HEK293T (cell line): Measurements from ENCODE around the gene HIF3A.

Experiments
- ARNT ChIP-seq: fragments of 450-650 bp; IDR thresholded peaks from 2 replicates; pipeline ENCODE4 v1.6.1; 2017; ENCODE audit warnings: mild to moderate bottlenecking
- BHLHE40 ChIP-seq: fragments of 450-650 bp; IDR thresholded peaks from 2 replicates; pipeline ENCODE4 v1.6.1; 2016; ENCODE audit warnings: mild to moderate bottlenecking, moderate library complexity, borderline replicate concordance
- CTBP1 ChIP-seq: fragments of 450-650 bp; IDR thresholded peaks from 2 replicates; pipeline ENCODE4 v1.6.1; 2016; ENCODE audit warnings: borderline replicate concordance
- ELF4 ChIP-seq: fragments of 450-650 bp; IDR thresholded peaks from 2 replicates; pipeline ENCODE4 v1.6.1; 2017; ENCODE audit warnings: antibody characterized with exemption
- FOXA1 ChIP-seq: fragments of 450-650 bp; IDR thresholded peaks from 2 replicates; pipeline ENCODE4 v1.6.1; 2016; ENCODE audit warnings: mild to moderate bottlenecking
- FOXK2 ChIP-seq: fragments of 450-650 bp; IDR thresholded peaks from 2 replicates; pipeline ENCODE4 v1.6.1; 2016; ENCODE audit warnings: mild to moderate bottlenecking
- FOXM1 ChIP-seq: fragments of 450-650 bp; IDR thresholded peaks from 2 replicates; pipeline ENCODE4 v1.6.1; 2017; ENCODE audit warnings: mild to moderate bottlenecking, borderline replicate concordance
- L3MBTL2 ChIP-seq: fragments of 450-650 bp; conservative IDR thresholded peaks from 2 replicates; pipeline ENCODE4 v1.6.1; 2016; ENCODE audit warnings: mild to moderate bottlenecking
- LEF1 ChIP-seq: fragments of 450-650 bp; IDR thresholded peaks from 2 replicates; pipeline ENCODE4 v1.6.1; 2017; ENCODE audit warnings: mild to moderate bottlenecking, borderline replicate concordance
- NFRKB ChIP-seq: fragments of 450-650 bp; IDR thresholded peaks from 2 replicates; pipeline ENCODE4 v1.6.1; 2016; ENCODE audit warnings: mild to moderate bottlenecking, moderate library complexity
- SP1 ChIP-seq: fragments of 450-650 bp; IDR thresholded peaks from 2 replicates; pipeline ENCODE4 v1.6.1; 2017
- SUZ12 ChIP-seq: fragments of 450-650 bp; IDR thresholded peaks from 2 replicates; pipeline ENCODE4 v1.6.1; 2016; ENCODE audit warnings: mild to moderate bottlenecking
- TARDBP ChIP-seq: fragments of 450-650 bp; IDR thresholded peaks from 2 replicates; pipeline ENCODE4 v1.6.1; 2016
- TF ChIP-seq, protein P1 (sequence below): fragments of 450-650 bp; IDR thresholded peaks from 2 replicates; pipeline ENCODE4 v1.6.1; 2016

DNA sequence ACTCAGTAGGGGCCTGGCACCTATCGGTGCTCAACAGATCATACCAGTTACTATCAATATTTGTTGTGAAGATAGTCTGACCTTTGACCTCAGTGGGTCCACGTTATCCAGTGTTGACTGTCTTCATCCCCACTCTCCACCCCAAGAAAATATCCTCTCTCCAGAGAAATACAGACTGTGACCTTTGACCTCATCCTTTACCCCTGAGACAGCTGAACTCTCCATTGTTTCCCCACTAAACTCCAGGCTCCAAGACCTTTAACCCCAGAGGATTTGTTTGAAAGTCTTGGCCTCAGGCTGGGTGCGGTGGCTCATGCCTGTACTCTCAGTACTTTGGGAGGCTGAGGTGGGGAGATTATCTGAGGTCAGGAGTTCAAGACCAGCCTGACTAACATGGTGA is 27.4 kb downstream of the HIF3A start:
- TF ChIP-seq TARDBP (no peak), FOXM1 (no peak), ARNT (no peak), CTBP1 (no peak), FOXK2 (no peak), BHLHE40 (no peak), FOXA1 (no peak), SP1 (no peak), LEF1 (no peak), L3MBTL2 (no peak), ELF4 (no peak), SUZ12 (no peak), NFRKB (no peak)
- TF ChIP-seq, protein P1, sequence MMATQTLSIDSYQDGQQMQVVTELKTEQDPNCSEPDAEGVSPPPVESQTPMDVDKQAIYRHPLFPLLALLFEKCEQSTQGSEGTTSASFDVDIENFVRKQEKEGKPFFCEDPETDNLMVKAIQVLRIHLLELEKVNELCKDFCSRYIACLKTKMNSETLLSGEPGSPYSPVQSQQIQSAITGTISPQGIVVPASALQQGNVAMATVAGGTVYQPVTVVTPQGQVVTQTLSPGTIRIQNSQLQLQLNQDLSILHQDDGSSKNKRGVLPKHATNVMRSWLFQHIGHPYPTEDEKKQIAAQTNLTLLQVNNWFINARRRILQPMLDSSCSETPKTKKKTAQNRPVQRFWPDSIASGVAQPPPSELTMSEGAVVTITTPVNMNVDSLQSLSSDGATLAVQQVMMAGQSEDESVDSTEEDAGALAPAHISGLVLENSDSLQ, result no peak
